GM12878 (cell line): ENCODE results near the gene MRPL37. TPM values are rescaled to one million over a fixed set of nuclear protein-coding genes. Genes with fewer than 3 reads are reported as not detected.

ENCODE experiments used
- ATAC-seq: fragments of 200-7000 bp; cut with Tn5 transposase; 3 replicates; pipeline ENCODE4 v1.9.1; 2020; ENCODE audit warnings: mild to moderate bottlenecking, moderate library complexity
- BruUV-seq: library from RNA; stranded (reverse); fragments of 400-500 nt; replicated peaks from 2 replicates; lab custom pipeline; 2021; lab: Mats Ljungman, UMichigan
- CTCF ChIA-PET: fragments of 300-600 bp; sonication (Branson Sonifier 250); formaldehyde crosslinking; extraction: SDS; loops from one replicate; lab custom pipeline; 2021; ENCODE audit warnings: inconsistent platforms; lab: Yijun Ruan, JAX
- POLR2A ChIA-PET: fragments of 350-600 bp; formaldehyde crosslinking; extraction: SDS; loops from one replicate; lab custom pipeline; 2021; ENCODE audit warnings: inconsistent platforms; lab: Charles Lee
- RAD21 ChIA-PET: fragments of 300-600 bp; sonication (Branson Sonifier 250); formaldehyde crosslinking; loops from one replicate; lab custom pipeline; 2023; ENCODE audit warnings: antibody characterized with exemption; ENCODE audit not compliant: unreplicated experiment; lab: Charles Lee
- SMC1A ChIA-PET: fragments of 300-600 bp; sonication (Branson Sonifier 250); formaldehyde crosslinking; loops from one replicate; lab custom pipeline; 2023; ENCODE audit not compliant: unreplicated experiment, uncharacterized antibody; lab: Charles Lee
- DNase-seq: peaks from one replicate; pipeline ENCODE4 v3.0.0-alpha.2; 2011; ENCODE audit warnings: low read depth, low spot score
- FAIRE-seq: peaks from 3 replicates; lab custom pipeline; 2011; peaks lifted over from hg19 to GRCh38; lab: Jason Lieb, UNC
- H2AFZ ChIP-seq: 2 replicates; pipeline ENCODE4 v1.6.0; 2011; ENCODE audit warnings: low read depth, low read length, control low read depth; ENCODE audit not compliant: control insufficient read depth
- H3K27ac ChIP-seq: 2 replicates; pipeline ENCODE4 v1.5.1; 2011; ENCODE audit warnings: control low read depth; ENCODE audit not compliant: control insufficient read depth, insufficient read depth
- H3K27me3 ChIP-seq, 2 experiments: replicated peaks in 1 of 2; 2 replicates each; pipeline versions ENCODE4 v1.6.0 to v1.6.1; 2011; ENCODE audit warnings: low read length in 1 of 2; ENCODE audit not compliant: control insufficient read depth in 2 of 2, insufficient read depth in 2 of 2
- H3K36me3 ChIP-seq, 2 experiments: 2 replicates each; pipeline ENCODE4 v1.5.1; 2011; ENCODE audit warnings: low read length in 1 of 2; ENCODE audit not compliant: control insufficient read depth in 2 of 2, insufficient read depth in 2 of 2
- H3K4me1 ChIP-seq: 2 replicates; pipeline ENCODE4 v1.6.1; 2011; ENCODE audit warnings: mild to moderate bottlenecking, low read length, moderate library complexity, mixed read lengths; ENCODE audit not compliant: control insufficient read depth, insufficient read depth
- H3K4me2 ChIP-seq: 2 replicates; pipeline ENCODE4 v1.6.0; 2011; ENCODE audit warnings: control low read depth; ENCODE audit not compliant: control insufficient read depth, insufficient read depth
- H3K4me3 ChIP-seq: fragments of 200-600 bp; sonication (generic); 2 replicates; pipeline ENCODE4 v1.5.1; 2016
- H3K79me2 ChIP-seq: 2 replicates; pipeline ENCODE4 v1.6.0; 2011; ENCODE audit warnings: low read length; ENCODE audit not compliant: control insufficient read depth, insufficient read depth
- H3K9ac ChIP-seq: 2 replicates; pipeline ENCODE4 v1.8.0; 2011; ENCODE audit warnings: low read length, control low read depth, mixed read lengths; ENCODE audit not compliant: control insufficient read depth, insufficient read depth
- H3K9me3 ChIP-seq: replicated peaks from 3 replicates; pipeline ENCODE4 v1.5.1; 2011; ENCODE audit warnings: mild to moderate bottlenecking, low read length; ENCODE audit not compliant: control insufficient read depth, insufficient read depth
- H4K20me1 ChIP-seq: 2 replicates; pipeline ENCODE4 v1.6.0; 2011; ENCODE audit not compliant: control insufficient read depth, insufficient read depth
- CEBPB ChIP-seq, 2 experiments: fragments of 150-350 bp in 1 of 2; IDR thresholded peaks; 2 replicates each; pipeline ENCODE4 v1.6.1; 2012 to 2014; ENCODE audit warnings: low read depth in 2 of 2, low read length in 2 of 2, borderline replicate concordance in 1 of 2, inconsistent platforms in 1 of 2
- CHD4 ChIP-seq: fragments of 200-600 bp; sonication (generic); IDR thresholded peaks from 2 replicates; pipeline ENCODE4 v1.6.1; 2016; ENCODE audit warnings: mild to moderate bottlenecking
- IKZF1 ChIP-seq: fragments of 450-650 bp; conservative IDR thresholded peaks from 2 replicates; pipeline ENCODE4 v1.6.1; 2017; ENCODE audit warnings: antibody characterized with exemption, mild to moderate bottlenecking
- MAX ChIP-seq: IDR thresholded peaks from 2 replicates; pipeline ENCODE4 v1.6.1; 2012; ENCODE audit warnings: low read depth, low read length, improper control_type of control experiment
- RELB ChIP-seq: fragments of 450-650 bp; IDR thresholded peaks from 2 replicates; pipeline ENCODE4 v1.6.1; 2017; ENCODE audit warnings: low read depth, mild to moderate bottlenecking, moderate library complexity
- REST ChIP-seq: IDR thresholded peaks from 2 replicates; pipeline ENCODE4 v1.6.1; 2012; ENCODE audit warnings: mild to moderate bottlenecking, low read depth, low read length
- SREBF1 ChIP-seq: IDR thresholded peaks from 2 replicates; pipeline ENCODE4 v1.6.1; 2012; ENCODE audit warnings: mild to moderate bottlenecking, low read length
- SUZ12 ChIP-seq: fragments of 200-600 bp; sonication (generic); IDR thresholded peaks from one replicate; pipeline ENCODE4 v1.6.1; 2018; ENCODE audit warnings: antibody characterized with exemption, mild to moderate bottlenecking; ENCODE audit not compliant: unreplicated experiment
- ZBED1 ChIP-seq: IDR thresholded peaks from 2 replicates; pipeline ENCODE4 v1.6.1; 2016; ENCODE audit warnings: borderline replicate concordance
- ZNF622 ChIP-seq: fragments of 450-650 bp; IDR thresholded peaks from 2 replicates; pipeline ENCODE4 v1.6.1; 2017; ENCODE audit warnings: mild to moderate bottlenecking, inconsistent platforms
- WGBS: methylation state at CpG from one replicate; pipeline ENCODE4 v1.1.6; 2016; ENCODE audit warnings: low lambda C conversion rate; ENCODE audit not compliant: insufficient replicate concordance, insufficient coverage; ENCODE audit errors: missing lambda C conversion rate; 5-methylcytosine and 5-hydroxymethylcytosine counted together
- in situ Hi-C: fragments of 300-500 bp; cut with MboI; formaldehyde crosslinking; loops from 9 replicates; pipeline ENCODE4 v1.14.3; 2018; ENCODE audit warnings: mixed read lengths
- intact Hi-C: fragments of 100-400 bp; cut with micrococcal nuclease; formaldehyde crosslinking; loops from one replicate; pipeline ENCODE4 v1.14.2; 2022; ENCODE audit not compliant: unreplicated experiment
- polyA plus RNA-seq, 11 experiments: library from polyadenylated mRNA; depleted of rRNA in 4 of 11; unstranded in 6 of 11; stranded (reverse) in 5 of 11; fragments of >200 nt; fragmentation: Nextera tagmentation in 4 of 11; fragmentation: Illumina TruSeq in 1 of 11; extraction: Ambion mirVana in 4 of 11; extraction: Trizol in 1 of 11; gene quantifications; 1 replicate in 1 of 11; 2 replicates in 10 of 11; pipeline versions ENCODE4 v1.2.1 to v1.2.3, GENCODE V29; 2011 to 2016; ENCODE audit warnings: inconsistent platforms in 2 of 11, missing spikeins in 2 of 11, low read depth in 1 of 11
- total RNA-seq, 4 experiments: library from RNA; depleted of rRNA in 3 of 4; stranded (reverse); fragments of >200 nt in 3 of 4; fragmentation: Illumina TruSeq in 1 of 4; extraction: Trizol in 1 of 4; gene quantifications; 2 replicates each; pipeline versions ENCODE4 v1.2.1 to v1.2.3, GENCODE V29; 2013 to 2021

MRPL37 gene
- total and polyA plus RNA-seq, 10 of the 15 experiments (the other 5 are each of a cell fraction or from before 2014, with no cell fraction given): 41.4 to 217 (median 159) TPM

- BruUV-seq: no TSS peak
- H3K79me2 ChIP-seq: no peaks in the 10 kb centered on the region
- H3K27ac ChIP-seq: no peak overlapping the region
- no peak overlapping the region for H2AFZ ChIP-seq
- intact Hi-C loops: no loop called here
- no peak for TF ChIP-seq ZNF622
- TF ChIP-seq IKZF1: no peak
- TF ChIP-seq ZBED1: no peak
- no peak for TF ChIP-seq CEBPB (IDR thresholded peaks at IDR 0.05; ENCODE audit: borderline replicate concordance in 1 of 2, low read depth in 2 of 2, low read length in 2 of 2)
- TF ChIP-seq MAX: no peak
- no peak for TF ChIP-seq REST
- no peak for TF ChIP-seq RELB
- no peak for TF ChIP-seq SUZ12
- TF ChIP-seq SREBF1: no peak
- no peak for TF ChIP-seq CHD4
- peaks cover 2 to 3% of the 10 kb centered on the region in 2 experiments; a peak in 3 of 4 replicates for H3K36me3 ChIP-seq
- no peak for ATAC-seq
- ChIA-PET RAD21 (no interaction called here), POLR2A (no interaction called here), SMC1A (interaction anchor here (0.5 kb wide), 1 partner anchor 166 kb away, joined by 3 read pairs; no protein-coding TSS in a partner anchor), CTCF (no interaction called here)
- in situ Hi-C loops: no loop called here
- H3K4me1 ChIP-seq: no peaks in the 10 kb centered on the region
- H3K27me3 ChIP-seq: no peaks in the 10 kb centered on the region
- H3K9me3 ChIP-seq: no peaks in the 10 kb centered on the region
- no peaks in the 10 kb centered on the region for H4K20me1 ChIP-seq
- H3K4me2 ChIP-seq: no peak overlapping the region
- 96% methylated on average over 6 of the region's 6 CpGs for WGBS
- H3K4me3 ChIP-seq: no peak overlapping the region
- no peak for FAIRE-seq
- H3K9ac ChIP-seq: no peak overlapping the region
- DNase-seq: no peak
These were observed 25.4 kb downstream of the MRPL37 start for GRCh38 chr1:54225378-54225777.
